SK-N-SH (cell line): Measurements from ENCODE around the gene WASF2. TPM values are rescaled to one million over a fixed set of nuclear protein-coding genes. Genes with fewer than 3 reads are reported as not detected.

Source experiments
- CTCF ChIA-PET: fragments of 300-600, 350-600 bp; formaldehyde crosslinking; extraction: SDS; loops from one replicate; lab custom pipeline; 2021; lab: Yijun Ruan, JAX
- POLR2A ChIA-PET: fragments of 350-600 bp; sonication (Branson Sonifier 250); formaldehyde crosslinking; extraction: SDS; loops from one replicate; lab custom pipeline; 2020; ENCODE audit warnings: antibody characterized with exemption, inconsistent platforms; lab: Yijun Ruan, JAX
- DNase-seq: peaks from one replicate; pipeline ENCODE4 v3.0.0; 2012
- H2AFZ ChIP-seq: fragments of 200-600 bp; sonication (generic); 2 replicates; pipeline ENCODE4 v1.8.1; 2016; ENCODE audit warnings: antibody characterized with exemption, mild to moderate bottlenecking, low read depth
- H3F3A ChIP-seq: fragments of 200-600 bp; sonication (generic); replicated peaks from 2 replicates; pipeline ENCODE3; 2016; ENCODE audit warnings: antibody characterized with exemption, mild to moderate bottlenecking; ENCODE audit not compliant: insufficient read depth
- H3K27ac ChIP-seq, 2 experiments: fragments of 200-500 bp in 1 of 2; fragments of 200-600 bp in 1 of 2; sonication (Bioruptor generic) in 1 of 2; sonication (generic), shearing (Covaris generic) in 1 of 2; 2 replicates each; pipeline versions ENCODE4 v1.5.1 to v1.6.1; 2014 to 2016; ENCODE audit warnings: low read depth in 2 of 2, inconsistent platforms in 1 of 2, low read length in 1 of 2, mild to moderate bottlenecking in 1 of 2, mixed read lengths in 1 of 2
- H3K27me3 ChIP-seq: fragments of 200-600 bp; sonication (generic), shearing (Covaris generic); 2 replicates; pipeline ENCODE4 v1.6.1; 2016; ENCODE audit warnings: mixed run types; ENCODE audit not compliant: insufficient read depth
- H3K36me3 ChIP-seq, 2 experiments: fragments of 200-500 bp in 1 of 2; fragments of 200-600 bp in 1 of 2; sonication (Bioruptor generic) in 1 of 2; sonication (generic) in 1 of 2; replicated peaks in 1 of 2; 2 replicates each; pipeline versions ENCODE3 to v1.5.1; 2014 to 2016; ENCODE audit warnings: low read length in 1 of 2, mild to moderate bottlenecking in 1 of 2; ENCODE audit not compliant: insufficient read depth in 2 of 2, control insufficient read depth in 1 of 2
- H3K4me1 ChIP-seq, 2 experiments: fragments of 200-500 bp in 1 of 2; fragments of 200-600 bp in 1 of 2; sonication (Bioruptor generic) in 1 of 2; sonication (generic), shearing (Covaris generic) in 1 of 2; 2 replicates each; pipeline versions ENCODE4 v1.5.1 to v1.6.1; 2014 to 2016; ENCODE audit warnings: low read depth in 1 of 2, low read length in 1 of 2, mixed run types in 1 of 2; ENCODE audit not compliant: insufficient read depth in 2 of 2, control insufficient read depth in 1 of 2
- H3K4me2 ChIP-seq: fragments of 200-600 bp; sonication (generic), shearing (Covaris generic); 2 replicates; pipeline ENCODE4 v1.6.1; 2017; ENCODE audit warnings: mixed run types
- H3K4me3 ChIP-seq, 2 experiments: fragments of 200-500 bp in 1 of 2; fragments of 200-600 bp in 1 of 2; sonication (Bioruptor generic) in 1 of 2; sonication (generic), shearing (Covaris generic) in 1 of 2; 2 replicates each; pipeline versions ENCODE4 v1.5.1 to v1.8.1; 2014 to 2016; ENCODE audit warnings: low read depth in 2 of 2, inconsistent platforms in 1 of 2, low read length in 1 of 2, mild to moderate bottlenecking in 1 of 2, mixed read lengths in 1 of 2, moderate library complexity in 1 of 2
- H3K79me2 ChIP-seq: fragments of 200-600 bp; sonication (generic); 2 replicates; pipeline ENCODE4 v1.8.1; 2017; ENCODE audit warnings: mild to moderate bottlenecking; ENCODE audit not compliant: insufficient read depth
- H3K9ac ChIP-seq: fragments of 200-600 bp; sonication (generic); 2 replicates; pipeline ENCODE4 v1.6.1; 2017; ENCODE audit warnings: mixed run types
- H3K9me2 ChIP-seq: fragments of 200-600 bp; sonication (generic); 2 replicates; pipeline ENCODE4 v1.6.1; 2017; ENCODE audit warnings: mixed run types
- H3K9me3 ChIP-seq: fragments of 200-600 bp; sonication (generic); 2 replicates; pipeline ENCODE4 v1.6.1; 2017; ENCODE audit warnings: mixed run types, mild to moderate bottlenecking, moderate library complexity
- H4K20me1 ChIP-seq: fragments of 200-600 bp; sonication (generic); 2 replicates; pipeline ENCODE4 v1.6.1; 2017; ENCODE audit warnings: mild to moderate bottlenecking, mixed run types; ENCODE audit not compliant: insufficient read depth
- CHD2 ChIP-seq: fragments of 150-350 bp; IDR thresholded peaks from 2 replicates; pipeline ENCODE4 v1.6.1; 2018; ENCODE audit warnings: low read length; ENCODE audit not compliant: partially characterized antibody
- ELF1 ChIP-seq: IDR thresholded peaks from 2 replicates; pipeline ENCODE4 v1.4.0; 2012
- NFIC ChIP-seq: IDR thresholded peaks from 2 replicates; pipeline ENCODE4 v1.4.0; 2012; ENCODE audit warnings: borderline replicate concordance
- NRF1 ChIP-seq: IDR thresholded peaks from 2 replicates; pipeline ENCODE4 v1.6.1; 2012; ENCODE audit warnings: low read depth, mild to moderate bottlenecking, low read length
- POLR2AphosphoS5 ChIP-seq: IDR thresholded peaks from 2 replicates; pipeline ENCODE4 v1.6.1; 2012; ENCODE audit warnings: low read depth, low read length
- RAD21 ChIP-seq: IDR thresholded peaks from 2 replicates; pipeline ENCODE4 v1.6.1; 2012; ENCODE audit warnings: mild to moderate bottlenecking, low read length
- RFX5 ChIP-seq: IDR thresholded peaks from 2 replicates; pipeline ENCODE4 v1.6.1; 2012; ENCODE audit warnings: mild to moderate bottlenecking, improper control_type of control experiment, low read length
- RXRA ChIP-seq: IDR thresholded peaks from 2 replicates; pipeline ENCODE4 v1.4.0; 2012; ENCODE audit warnings: low read depth, mild to moderate bottlenecking, borderline replicate concordance
- TAF1 ChIP-seq: IDR thresholded peaks from 2 replicates; pipeline ENCODE4 v1.6.1; 2012; ENCODE audit warnings: low read depth, mild to moderate bottlenecking, low read length, moderate library complexity, borderline replicate concordance
- YY1 ChIP-seq: IDR thresholded peaks from 2 replicates; pipeline ENCODE4 v1.4.0; 2012; ENCODE audit warnings: low read depth, mild to moderate bottlenecking
- WGBS: methylation state at CpG from one replicate; pipeline ENCODE4 v1.1.6; 2017; ENCODE audit warnings: low lambda C conversion rate; 5-methylcytosine and 5-hydroxymethylcytosine counted together
- polyA plus RNA-seq, 3 experiments: library from polyadenylated mRNA; depleted of rRNA; stranded (reverse); fragments of >200 nt; gene quantifications; 2 replicates each; pipeline ENCODE4 v1.2.3, GENCODE V29; 2012
- TF ChIP-seq, protein P1 (sequence below): IDR thresholded peaks from 2 replicates; pipeline ENCODE4; 2012
- TF ChIP-seq, protein P2 (sequence below): IDR thresholded peaks from 2 replicates; pipeline ENCODE4 v1.4.0; 2012; ENCODE audit warnings: low read depth
- TF ChIP-seq, protein P3 (sequence below): IDR thresholded peaks from 2 replicates; pipeline ENCODE4 v1.4.0; 2012; ENCODE audit warnings: low read depth, borderline replicate concordance
- TF ChIP-seq, protein P4 (sequence below): fragments of 150-350 bp; IDR thresholded peaks from 2 replicates; pipeline ENCODE4 v1.6.1; 2017; ENCODE audit warnings: antibody characterized with exemption, low read length, low read depth, borderline replicate concordance
- TF ChIP-seq, protein P5 (sequence below): IDR thresholded peaks from 2 replicates; pipeline ENCODE4 v1.6.1; 2012; ENCODE audit warnings: mild to moderate bottlenecking, low read depth, low read length, moderate library complexity
- TF ChIP-seq, protein P6 (sequence below): IDR thresholded peaks from 2 replicates; pipeline ENCODE4 v1.4.0; 2012; ENCODE audit warnings: low read depth, borderline replicate concordance

The WASF2 gene
- polyA plus RNA-seq, 1 of the 3 experiments (the other 2 are of a cell fraction) = 27.1 TPM

DNA sequence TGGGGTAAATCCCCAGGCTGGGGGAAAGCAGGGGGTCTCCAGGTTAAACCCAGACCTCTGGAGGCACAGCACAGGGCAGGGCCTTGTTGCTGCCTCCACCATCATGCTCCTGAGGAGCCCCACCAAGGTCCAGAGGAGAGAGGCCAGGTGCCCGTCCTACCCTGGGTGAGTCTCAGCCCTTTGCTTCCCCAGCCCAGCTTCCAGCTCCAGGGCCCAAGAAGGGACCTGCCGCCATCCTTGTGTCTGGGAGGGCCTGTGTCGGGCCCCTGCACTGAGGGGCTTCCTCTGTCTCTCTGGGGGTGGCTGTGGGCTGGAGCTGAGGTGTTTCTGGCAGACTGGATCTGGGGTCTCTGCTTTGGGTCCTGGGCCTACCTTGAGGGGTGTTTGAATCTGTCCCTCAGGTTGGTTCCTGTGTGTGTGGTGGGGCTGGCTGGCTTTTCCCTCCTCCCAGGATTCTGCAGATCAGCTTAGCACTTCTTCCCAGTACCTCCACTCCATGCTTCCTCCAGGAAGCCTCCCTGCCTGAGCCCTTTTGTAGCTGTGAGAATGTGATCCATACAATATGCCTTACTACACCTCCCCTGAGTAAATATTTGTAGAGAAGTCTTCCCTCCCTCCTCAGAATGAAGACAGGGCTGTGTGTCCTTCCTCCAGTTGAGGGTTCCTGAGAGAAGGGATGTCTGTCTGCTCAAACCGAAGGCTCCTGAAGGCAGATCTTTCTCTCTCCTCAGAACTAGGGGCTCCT is 91.4 kb downstream of the WASF2 start:
- Histone ChIP-seq H2AFZ (no peak overlapping the region), H3K36me3 (peaks cover 2 to 4% of the 10 kb centered on the region in 2 experiments), H3K79me2 (peaks cover 1% of the 10 kb centered on the region; the same call in 1 of the 2 replicates), H3F3A (peaks cover 15% of the 10 kb centered on the region), H3K4me3 (no peak overlapping the region), H3K4me2 (no peak overlapping the region), H3K27me3 (no peaks in the 10 kb centered on the region), H4K20me1 (no peaks in the 10 kb centered on the region), H3K9ac (no peak overlapping the region), H3K4me1 (peaks cover 0 to 8% of the 10 kb centered on the region in 2 experiments; a peak in 1 of 4 replicates), H3K9me3 (no peaks in the 10 kb centered on the region), H3K9me2 (no peaks in the 10 kb centered on the region), H3K27ac (no peak overlapping the region)
- TF ChIP-seq RFX5 = no peak
- TF ChIP-seq, protein P1, sequence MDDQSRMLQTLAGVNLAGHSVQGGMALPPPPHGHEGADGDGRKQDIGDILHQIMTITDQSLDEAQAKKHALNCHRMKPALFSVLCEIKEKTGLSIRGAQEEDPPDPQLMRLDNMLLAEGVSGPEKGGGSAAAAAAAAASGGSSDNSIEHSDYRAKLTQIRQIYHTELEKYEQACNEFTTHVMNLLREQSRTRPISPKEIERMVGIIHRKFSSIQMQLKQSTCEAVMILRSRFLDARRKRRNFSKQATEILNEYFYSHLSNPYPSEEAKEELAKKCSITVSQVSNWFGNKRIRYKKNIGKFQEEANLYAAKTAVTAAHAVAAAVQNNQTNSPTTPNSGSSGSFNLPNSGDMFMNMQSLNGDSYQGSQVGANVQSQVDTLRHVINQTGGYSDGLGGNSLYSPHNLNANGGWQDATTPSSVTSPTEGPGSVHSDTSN = no peak
- TF ChIP-seq TAF1 = no peak
- TF ChIP-seq, protein P2, sequence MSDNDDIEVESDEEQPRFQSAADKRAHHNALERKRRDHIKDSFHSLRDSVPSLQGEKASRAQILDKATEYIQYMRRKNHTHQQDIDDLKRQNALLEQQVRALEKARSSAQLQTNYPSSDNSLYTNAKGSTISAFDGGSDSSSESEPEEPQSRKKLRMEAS = no peak
- TF ChIP-seq, protein P3, sequence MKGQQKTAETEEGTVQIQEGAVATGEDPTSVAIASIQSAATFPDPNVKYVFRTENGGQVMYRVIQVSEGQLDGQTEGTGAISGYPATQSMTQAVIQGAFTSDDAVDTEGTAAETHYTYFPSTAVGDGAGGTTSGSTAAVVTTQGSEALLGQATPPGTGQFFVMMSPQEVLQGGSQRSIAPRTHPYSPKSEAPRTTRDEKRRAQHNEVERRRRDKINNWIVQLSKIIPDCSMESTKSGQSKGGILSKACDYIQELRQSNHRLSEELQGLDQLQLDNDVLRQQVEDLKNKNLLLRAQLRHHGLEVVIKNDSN = no peak
- no peak for TF ChIP-seq YY1
- no peak for DNase-seq
- ChIA-PET CTCF (interaction anchor here (1.4 to 20.0 kb wide), 5 partner anchors 13 to 271 kb away, joined by 4 to 731 read pairs (median 6); partner anchors contain the start of gene AHDC1), POLR2A (no interaction called here)
- 87% methylated on average over 3 of the region's 4 CpGs for WGBS

DNA sequence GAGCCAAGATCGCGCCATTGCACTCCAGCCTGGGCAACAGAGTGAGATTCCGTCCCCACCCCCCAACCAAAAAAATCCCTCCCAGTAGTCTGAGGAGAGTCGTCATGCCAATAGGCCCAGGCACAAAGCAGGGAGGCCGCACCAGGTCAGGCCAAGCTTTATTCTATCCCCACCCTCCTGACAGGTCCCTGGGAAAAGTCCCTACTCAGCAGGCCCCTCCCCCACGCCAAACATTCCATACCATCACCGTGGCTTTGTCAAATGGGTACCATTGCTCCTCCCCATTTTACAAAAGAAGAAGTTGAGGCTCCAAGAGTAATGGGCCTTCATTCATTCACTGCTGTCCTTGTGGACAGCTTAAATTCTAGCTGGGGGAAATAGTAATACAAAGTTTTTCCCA is 92.2 kb downstream of the WASF2 start:
- ChIA-PET CTCF (interaction anchor here (0.7 to 20.0 kb wide), 7 partner anchors 11 to 353 kb away, joined by 3 to 731 read pairs (median 4); partner anchors contain the start of gene AHDC1), POLR2A (no interaction called here)
- no peaks in the 10 kb centered on the region for H3K9me2 ChIP-seq
- no peak overlapping the region for H3K27ac ChIP-seq
- H3F3A ChIP-seq = peaks cover 15% of the 10 kb centered on the region
- H3K9ac ChIP-seq = no peak overlapping the region
- H3K36me3 ChIP-seq = peaks cover 0 to 4% of the 10 kb centered on the region in 2 experiments
- H3K4me3 ChIP-seq = no peak overlapping the region
- H3K27me3 ChIP-seq = no peaks in the 10 kb centered on the region
- peaks cover 10% of the 10 kb centered on the region; the same call in 1 of the 2 replicates for H3K79me2 ChIP-seq
- TF ChIP-seq ELF1 = no peak
- TF ChIP-seq NRF1 = no peak
- no peak for TF ChIP-seq NFIC
- TF ChIP-seq, protein P4, sequence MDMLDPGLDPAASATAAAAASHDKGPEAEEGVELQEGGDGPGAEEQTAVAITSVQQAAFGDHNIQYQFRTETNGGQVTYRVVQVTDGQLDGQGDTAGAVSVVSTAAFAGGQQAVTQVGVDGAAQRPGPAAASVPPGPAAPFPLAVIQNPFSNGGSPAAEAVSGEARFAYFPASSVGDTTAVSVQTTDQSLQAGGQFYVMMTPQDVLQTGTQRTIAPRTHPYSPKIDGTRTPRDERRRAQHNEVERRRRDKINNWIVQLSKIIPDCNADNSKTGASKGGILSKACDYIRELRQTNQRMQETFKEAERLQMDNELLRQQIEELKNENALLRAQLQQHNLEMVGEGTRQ = no peak
- TF ChIP-seq, protein P5, sequence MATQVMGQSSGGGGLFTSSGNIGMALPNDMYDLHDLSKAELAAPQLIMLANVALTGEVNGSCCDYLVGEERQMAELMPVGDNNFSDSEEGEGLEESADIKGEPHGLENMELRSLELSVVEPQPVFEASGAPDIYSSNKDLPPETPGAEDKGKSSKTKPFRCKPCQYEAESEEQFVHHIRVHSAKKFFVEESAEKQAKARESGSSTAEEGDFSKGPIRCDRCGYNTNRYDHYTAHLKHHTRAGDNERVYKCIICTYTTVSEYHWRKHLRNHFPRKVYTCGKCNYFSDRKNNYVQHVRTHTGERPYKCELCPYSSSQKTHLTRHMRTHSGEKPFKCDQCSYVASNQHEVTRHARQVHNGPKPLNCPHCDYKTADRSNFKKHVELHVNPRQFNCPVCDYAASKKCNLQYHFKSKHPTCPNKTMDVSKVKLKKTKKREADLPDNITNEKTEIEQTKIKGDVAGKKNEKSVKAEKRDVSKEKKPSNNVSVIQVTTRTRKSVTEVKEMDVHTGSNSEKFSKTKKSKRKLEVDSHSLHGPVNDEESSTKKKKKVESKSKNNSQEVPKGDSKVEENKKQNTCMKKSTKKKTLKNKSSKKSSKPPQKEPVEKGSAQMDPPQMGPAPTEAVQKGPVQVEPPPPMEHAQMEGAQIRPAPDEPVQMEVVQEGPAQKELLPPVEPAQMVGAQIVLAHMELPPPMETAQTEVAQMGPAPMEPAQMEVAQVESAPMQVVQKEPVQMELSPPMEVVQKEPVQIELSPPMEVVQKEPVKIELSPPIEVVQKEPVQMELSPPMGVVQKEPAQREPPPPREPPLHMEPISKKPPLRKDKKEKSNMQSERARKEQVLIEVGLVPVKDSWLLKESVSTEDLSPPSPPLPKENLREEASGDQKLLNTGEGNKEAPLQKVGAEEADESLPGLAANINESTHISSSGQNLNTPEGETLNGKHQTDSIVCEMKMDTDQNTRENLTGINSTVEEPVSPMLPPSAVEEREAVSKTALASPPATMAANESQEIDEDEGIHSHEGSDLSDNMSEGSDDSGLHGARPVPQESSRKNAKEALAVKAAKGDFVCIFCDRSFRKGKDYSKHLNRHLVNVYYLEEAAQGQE = no peak
- TF ChIP-seq, protein P6, sequence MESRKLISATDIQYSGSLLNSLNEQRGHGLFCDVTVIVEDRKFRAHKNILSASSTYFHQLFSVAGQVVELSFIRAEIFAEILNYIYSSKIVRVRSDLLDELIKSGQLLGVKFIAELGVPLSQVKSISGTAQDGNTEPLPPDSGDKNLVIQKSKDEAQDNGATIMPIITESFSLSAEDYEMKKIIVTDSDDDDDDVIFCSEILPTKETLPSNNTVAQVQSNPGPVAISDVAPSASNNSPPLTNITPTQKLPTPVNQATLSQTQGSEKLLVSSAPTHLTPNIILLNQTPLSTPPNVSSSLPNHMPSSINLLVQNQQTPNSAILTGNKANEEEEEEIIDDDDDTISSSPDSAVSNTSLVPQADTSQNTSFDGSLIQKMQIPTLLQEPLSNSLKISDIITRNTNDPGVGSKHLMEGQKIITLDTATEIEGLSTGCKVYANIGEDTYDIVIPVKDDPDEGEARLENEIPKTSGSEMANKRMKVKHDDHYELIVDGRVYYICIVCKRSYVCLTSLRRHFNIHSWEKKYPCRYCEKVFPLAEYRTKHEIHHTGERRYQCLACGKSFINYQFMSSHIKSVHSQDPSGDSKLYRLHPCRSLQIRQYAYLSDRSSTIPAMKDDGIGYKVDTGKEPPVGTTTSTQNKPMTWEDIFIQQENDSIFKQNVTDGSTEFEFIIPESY = no peak
- no peak for TF ChIP-seq POLR2AphosphoS5
- TF ChIP-seq, protein P1 = no peak
- TF ChIP-seq CHD2 = no peak
- TF ChIP-seq RAD21 = no peak
- no peak for TF ChIP-seq RXRA
- 79% methylated on average over 3 of the region's 7 CpGs for WGBS
- no peak overlapping the region for H3K4me2 ChIP-seq
- DNase-seq = no peak
- no peaks in the 10 kb centered on the region for H3K9me3 ChIP-seq
- no peaks in the 10 kb centered on the region for H4K20me1 ChIP-seq
- H2AFZ ChIP-seq = no peak overlapping the region
- peaks cover 0 to 16% of the 10 kb centered on the region in 2 experiments; a peak in 1 of 4 replicates for H3K4me1 ChIP-seq
